Measurements from ENCODE around the gene NKAIN1. TPM values are rescaled to one million over a fixed set of nuclear protein-coding genes. Genes with fewer than 3 reads are reported as not detected.

Gene NKAIN1
- total RNA-seq, 1 experiment from 2014 or later = 0.18 TPM

DNA sequence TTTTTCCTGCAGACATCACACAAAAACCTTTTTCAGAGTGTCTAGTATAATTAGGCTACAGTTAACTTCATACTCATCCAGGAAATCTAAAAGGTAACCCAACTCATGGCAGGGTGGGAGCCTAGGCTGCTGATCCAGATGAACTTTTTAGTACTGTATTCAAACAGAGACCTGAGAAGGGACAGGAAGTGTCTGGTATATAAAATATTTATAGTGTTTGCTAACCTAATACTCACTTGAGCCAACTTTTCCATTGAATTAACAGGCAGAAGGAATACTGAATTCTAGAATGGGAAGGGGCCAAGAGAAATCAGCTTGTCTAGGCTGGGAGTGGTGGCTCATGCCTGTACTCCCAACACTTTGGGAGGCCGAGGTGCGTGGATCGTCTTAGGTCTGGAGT is 22.2 kb upstream of the NKAIN1 start:
- Histone ChIP-seq H4K20me1 (ENCODE audit: low read length) (no peaks in the 10 kb centered on the region), H3K4me2 (ENCODE audit: low read length) (no peak overlapping the region), H3K36me3 (ENCODE audit: low read depth, low read length) (peaks cover 60% of the 10 kb centered on the region), H3K4me3 (ENCODE audit: low read length) (no peak overlapping the region), H3F3A (ENCODE audit: low read length, unreplicated experiment) (no peaks in the 10 kb centered on the region), H3K79me2 (ENCODE audit: low read length) (no peaks in the 10 kb centered on the region), H3K9ac (ENCODE audit: low read length) (no peak overlapping the region), H2AFZ (ENCODE audit: low read length) (no peak overlapping the region), H3K27ac (ENCODE audit: low read length) (no peak overlapping the region), H3K4me1 (ENCODE audit: insufficient read depth, low read length) (peaks cover 13% of the 10 kb centered on the region; the same call in 1 of the 2 replicates), H3K9me2 (replicated peaks; ENCODE audit: low read length) (no peaks in the 10 kb centered on the region), H3K9me3 (ENCODE audit: low read length) (no peaks in the 10 kb centered on the region), H3K27me3 (ENCODE audit: low read length) (no peaks in the 10 kb centered on the region)
- intact Hi-C loops (cut with micrococcal nuclease) = loop anchor here (10.0 kb wide), 1 partner anchor 73 kb away; no protein-coding TSS in a partner anchor
- no TSS peak for BruUV-seq (replicated peaks)
- ATAC-seq = peak; percentile 95
- CTCF ChIA-PET = interaction anchor here (0.6 kb wide), 1 partner anchor 77 kb away, joined by 3 read pairs; no protein-coding TSS in a partner anchor
- TF ChIP-seq, protein P1, sequence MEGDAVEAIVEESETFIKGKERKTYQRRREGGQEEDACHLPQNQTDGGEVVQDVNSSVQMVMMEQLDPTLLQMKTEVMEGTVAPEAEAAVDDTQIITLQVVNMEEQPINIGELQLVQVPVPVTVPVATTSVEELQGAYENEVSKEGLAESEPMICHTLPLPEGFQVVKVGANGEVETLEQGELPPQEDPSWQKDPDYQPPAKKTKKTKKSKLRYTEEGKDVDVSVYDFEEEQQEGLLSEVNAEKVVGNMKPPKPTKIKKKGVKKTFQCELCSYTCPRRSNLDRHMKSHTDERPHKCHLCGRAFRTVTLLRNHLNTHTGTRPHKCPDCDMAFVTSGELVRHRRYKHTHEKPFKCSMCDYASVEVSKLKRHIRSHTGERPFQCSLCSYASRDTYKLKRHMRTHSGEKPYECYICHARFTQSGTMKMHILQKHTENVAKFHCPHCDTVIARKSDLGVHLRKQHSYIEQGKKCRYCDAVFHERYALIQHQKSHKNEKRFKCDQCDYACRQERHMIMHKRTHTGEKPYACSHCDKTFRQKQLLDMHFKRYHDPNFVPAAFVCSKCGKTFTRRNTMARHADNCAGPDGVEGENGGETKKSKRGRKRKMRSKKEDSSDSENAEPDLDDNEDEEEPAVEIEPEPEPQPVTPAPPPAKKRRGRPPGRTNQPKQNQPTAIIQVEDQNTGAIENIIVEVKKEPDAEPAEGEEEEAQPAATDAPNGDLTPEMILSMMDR (conservative IDR thresholded peaks at IDR 0.05; ENCODE audit: low read depth, low read length) = no peak
- DNase-seq = peak; percentile 33
- POLR2A ChIA-PET (ENCODE audit: unreplicated experiment) = no interaction called here

DNA sequence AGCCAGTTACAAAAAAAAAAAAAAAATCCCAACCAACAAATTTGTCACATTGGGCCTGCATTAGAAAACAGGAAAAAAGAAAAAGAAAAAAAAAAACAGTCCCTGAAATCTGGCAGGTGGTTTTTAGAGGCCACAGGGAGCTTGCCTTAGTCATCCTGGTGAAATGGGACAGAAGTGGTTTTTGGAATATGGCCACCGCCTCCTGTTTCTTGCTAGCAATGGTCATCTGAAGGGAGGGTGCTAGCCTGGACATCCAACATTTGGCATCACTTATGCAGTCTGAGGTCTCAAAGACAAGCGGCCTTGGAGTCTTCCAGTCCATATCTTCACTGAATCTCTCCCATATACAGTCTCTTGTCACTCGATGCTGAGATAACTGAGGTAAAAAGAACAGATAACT is 20.1 kb upstream of the NKAIN1 start:
- no peak for TF ChIP-seq EZH2 (IDR thresholded peaks at IDR 0.05; ENCODE audit: low read length, unreplicated experiment)
- TF ChIP-seq, protein P1 (conservative IDR thresholded peaks at IDR 0.05; ENCODE audit: low read depth, low read length) = no peak
- no peak for TF ChIP-seq EZH2phosphoT487 (IDR thresholded peaks at IDR 0.05; ENCODE audit: borderline replicate concordance, low read length)
- peaks cover 51% of the 10 kb centered on the region for H3K36me3 ChIP-seq (ENCODE audit: low read depth, low read length)
- H3F3A ChIP-seq (ENCODE audit: low read length, unreplicated experiment) = no peaks in the 10 kb centered on the region
- H3K9ac ChIP-seq (ENCODE audit: low read length) = no peak overlapping the region
- no peaks in the 10 kb centered on the region for H3K27me3 ChIP-seq (ENCODE audit: low read length)
- H2AFZ ChIP-seq (ENCODE audit: low read length) = no peak overlapping the region
- intact Hi-C loops (cut with micrococcal nuclease) = loop anchor here (10.0 kb wide), 1 partner anchor 75 kb away; no protein-coding TSS in a partner anchor
- peaks cover 13% of the 10 kb centered on the region; the same call in 1 of the 2 replicates for H3K4me1 ChIP-seq (ENCODE audit: insufficient read depth, low read length)
- BruUV-seq (replicated peaks) = no TSS peak
- no peaks in the 10 kb centered on the region for H3K79me2 ChIP-seq (ENCODE audit: low read length)
- POLR2A ChIA-PET (ENCODE audit: unreplicated experiment) = no interaction called here
- H4K20me1 ChIP-seq (ENCODE audit: low read length) = no peaks in the 10 kb centered on the region
- no peak overlapping the region for H3K27ac ChIP-seq (ENCODE audit: low read length)
- no peaks in the 10 kb centered on the region for H3K9me2 ChIP-seq (replicated peaks; ENCODE audit: low read length)
- no peak overlapping the region for H3K4me3 ChIP-seq (ENCODE audit: low read length)
- DNase-seq (no peak), ATAC-seq (no peak)
- CTCF ChIA-PET = no interaction called here
- no peak overlapping the region for H3K4me2 ChIP-seq (ENCODE audit: low read length)
- no peaks in the 10 kb centered on the region for H3K9me3 ChIP-seq (ENCODE audit: low read length)

DNA sequence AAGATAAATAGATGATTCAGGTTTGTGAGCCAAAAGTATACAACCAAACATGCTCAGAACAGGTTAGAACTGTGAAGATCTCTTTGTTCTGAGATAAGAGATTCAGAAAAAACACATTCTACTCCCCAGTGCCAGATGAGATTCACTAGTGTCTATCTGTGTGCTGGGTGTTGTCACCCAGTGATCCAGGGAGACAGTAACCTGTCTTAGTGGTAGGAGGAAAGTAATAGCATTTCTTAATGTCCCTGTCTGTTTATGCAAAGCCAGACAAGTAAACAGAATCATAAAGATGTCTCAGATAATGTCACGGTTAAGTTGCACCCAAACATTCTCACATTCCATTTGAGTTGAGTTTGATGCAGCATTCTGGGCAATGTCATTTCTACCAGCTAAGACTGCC is 18.9 kb upstream of the NKAIN1 start:
- no peaks in the 10 kb centered on the region for H3K9me3 ChIP-seq (ENCODE audit: low read length)
- no TSS peak for BruUV-seq (replicated peaks)
- no peak overlapping the region for H2AFZ ChIP-seq (ENCODE audit: low read length)
- no peaks in the 10 kb centered on the region for H3K27me3 ChIP-seq (ENCODE audit: low read length)
- no peak overlapping the region for H3K9ac ChIP-seq (ENCODE audit: low read length)
- no peaks in the 10 kb centered on the region for H4K20me1 ChIP-seq (ENCODE audit: low read length)
- ATAC-seq (no peak), DNase-seq (no peak)
- intact Hi-C loops (cut with micrococcal nuclease) = no loop called here
- no peaks in the 10 kb centered on the region for H3F3A ChIP-seq (ENCODE audit: low read length, unreplicated experiment)
- no peak overlapping the region for H3K27ac ChIP-seq (ENCODE audit: low read length)
- CTCF ChIA-PET = no interaction called here
- POLR2A ChIA-PET (ENCODE audit: unreplicated experiment) = no interaction called here
- TF ChIP-seq, protein P1 (conservative IDR thresholded peaks at IDR 0.05; ENCODE audit: low read depth, low read length) = no peak
- TF ChIP-seq EZH2phosphoT487 (IDR thresholded peaks at IDR 0.05; ENCODE audit: borderline replicate concordance, low read length) (no peak), EZH2 (IDR thresholded peaks at IDR 0.05; ENCODE audit: low read length, unreplicated experiment) (no peak)
- no peaks in the 10 kb centered on the region for H3K79me2 ChIP-seq (ENCODE audit: low read length)
- peaks cover 45% of the 10 kb centered on the region for H3K36me3 ChIP-seq (ENCODE audit: low read depth, low read length)
- H3K4me1 ChIP-seq (ENCODE audit: insufficient read depth, low read length) = peaks cover 13% of the 10 kb centered on the region; the same call in 1 of the 2 replicates
- H3K4me3 ChIP-seq (ENCODE audit: low read length) = no peak overlapping the region
- no peaks in the 10 kb centered on the region for H3K9me2 ChIP-seq (replicated peaks; ENCODE audit: low read length)
- H3K4me2 ChIP-seq (ENCODE audit: low read length) = no peak overlapping the region
